C4-2B (cell line): ENCODE results near the gene BRPF1.

Source experiments
- H3K27ac ChIP-seq: fragments of 450-650 bp; 2 replicates; pipeline ENCODE4 v1.5.1; 2017
- ZFX ChIP-seq: fragments of 450-650 bp; IDR thresholded peaks from 2 replicates; pipeline ENCODE4 v1.6.1; 2017
- TF ChIP-seq, protein P1 (sequence below): fragments of 450-650 bp; conservative IDR thresholded peaks from 2 replicates; pipeline ENCODE4 v1.5.1; 2017; ENCODE audit warnings: mild to moderate bottlenecking

The BRPF1 gene

DNA sequence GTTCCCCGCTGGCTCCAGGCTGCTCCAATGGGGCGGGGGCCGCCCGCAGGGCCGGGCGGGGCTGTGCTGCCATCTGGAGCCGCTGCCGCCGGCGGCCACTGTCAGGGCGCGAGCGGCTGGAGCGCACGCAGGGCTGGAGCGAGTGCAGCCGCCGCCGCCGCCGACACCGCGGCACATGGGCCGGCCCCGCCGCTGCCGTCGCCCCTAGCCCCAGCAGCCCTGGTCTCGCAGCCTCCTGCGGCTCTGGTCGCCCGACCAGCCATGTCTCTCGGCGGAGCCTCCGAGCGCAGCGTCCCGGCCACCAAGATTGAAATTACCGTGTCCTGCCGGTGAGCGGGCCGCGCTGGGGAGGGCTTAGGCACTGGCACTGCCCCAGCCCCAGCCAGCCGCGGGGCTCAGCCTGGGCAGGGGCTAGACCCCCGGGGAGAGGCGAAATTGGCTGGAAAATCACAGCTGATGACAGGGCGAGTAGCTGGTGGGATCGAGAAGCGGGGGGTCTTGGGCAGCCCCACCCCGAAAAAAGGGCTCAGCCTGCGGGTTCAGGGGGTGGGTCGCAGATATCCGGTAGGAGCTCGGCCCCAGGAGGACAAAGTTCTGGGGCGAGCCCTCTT is 27.7 kb upstream of the BRPF1 start, which contains the start of gene CPNE9:
Gene CPNE9 (plus strand): TSS at position 98 of the 611 bp plus-strand sequence. CDS start 164 bp downstream, at position 262.
- no peak within 1 kb of the TSS for H3K27ac ChIP-seq
- TF ChIP-seq, protein P1, sequence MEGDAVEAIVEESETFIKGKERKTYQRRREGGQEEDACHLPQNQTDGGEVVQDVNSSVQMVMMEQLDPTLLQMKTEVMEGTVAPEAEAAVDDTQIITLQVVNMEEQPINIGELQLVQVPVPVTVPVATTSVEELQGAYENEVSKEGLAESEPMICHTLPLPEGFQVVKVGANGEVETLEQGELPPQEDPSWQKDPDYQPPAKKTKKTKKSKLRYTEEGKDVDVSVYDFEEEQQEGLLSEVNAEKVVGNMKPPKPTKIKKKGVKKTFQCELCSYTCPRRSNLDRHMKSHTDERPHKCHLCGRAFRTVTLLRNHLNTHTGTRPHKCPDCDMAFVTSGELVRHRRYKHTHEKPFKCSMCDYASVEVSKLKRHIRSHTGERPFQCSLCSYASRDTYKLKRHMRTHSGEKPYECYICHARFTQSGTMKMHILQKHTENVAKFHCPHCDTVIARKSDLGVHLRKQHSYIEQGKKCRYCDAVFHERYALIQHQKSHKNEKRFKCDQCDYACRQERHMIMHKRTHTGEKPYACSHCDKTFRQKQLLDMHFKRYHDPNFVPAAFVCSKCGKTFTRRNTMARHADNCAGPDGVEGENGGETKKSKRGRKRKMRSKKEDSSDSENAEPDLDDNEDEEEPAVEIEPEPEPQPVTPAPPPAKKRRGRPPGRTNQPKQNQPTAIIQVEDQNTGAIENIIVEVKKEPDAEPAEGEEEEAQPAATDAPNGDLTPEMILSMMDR, result no peak
- TF ChIP-seq ZFX, result no peak

DNA sequence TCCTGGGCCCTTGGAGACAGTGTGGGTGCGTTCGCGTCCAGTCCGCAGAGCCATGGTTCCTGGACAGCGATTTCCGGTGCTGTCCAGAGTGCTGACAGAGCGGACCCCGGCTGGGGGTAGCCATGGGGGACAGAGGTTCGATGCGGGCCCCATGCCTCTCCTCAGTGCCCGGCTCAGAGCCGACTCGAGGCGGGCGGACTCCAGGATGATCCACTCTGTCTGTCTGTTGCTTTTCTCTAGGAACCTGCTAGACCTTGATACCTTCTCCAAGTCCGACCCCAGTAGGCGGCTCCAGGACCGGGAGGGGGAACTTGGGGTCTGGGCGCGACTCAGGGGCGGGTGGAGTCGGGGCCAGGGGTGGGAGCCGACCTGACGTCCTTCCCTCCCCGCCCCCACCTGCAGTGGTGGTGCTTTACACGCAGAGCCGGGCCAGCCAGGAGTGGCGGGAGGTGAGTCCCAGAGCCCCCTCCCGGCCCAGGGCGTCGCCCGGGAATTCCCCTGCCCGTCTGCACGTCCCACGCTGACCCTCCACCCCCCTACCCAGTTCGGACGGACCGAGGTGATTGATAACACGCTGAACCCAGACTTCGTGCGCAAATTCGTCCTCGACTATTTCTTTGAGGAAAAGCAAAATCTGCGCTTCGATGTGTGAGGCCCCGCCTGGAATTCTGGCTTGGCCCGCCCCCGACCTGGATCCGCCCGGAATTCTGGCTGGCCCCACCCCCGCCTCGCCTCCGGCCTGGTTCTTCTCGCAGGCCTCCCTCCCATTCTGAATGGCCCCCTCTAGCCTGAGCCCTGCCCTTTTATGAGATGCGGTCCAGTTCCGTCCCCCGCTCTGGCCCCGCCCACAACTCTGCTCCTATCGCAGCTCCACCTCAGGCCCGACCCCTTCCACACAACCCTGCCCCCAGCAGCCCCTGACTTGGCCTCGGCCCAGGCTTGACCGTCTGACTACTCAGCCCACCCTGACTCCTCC is 26.9 kb upstream of the BRPF1 start:
- TF ChIP-seq, protein P1, result no peak
- TF ChIP-seq ZFX, result no peak
- no peak overlapping the region for H3K27ac ChIP-seq

DNA sequence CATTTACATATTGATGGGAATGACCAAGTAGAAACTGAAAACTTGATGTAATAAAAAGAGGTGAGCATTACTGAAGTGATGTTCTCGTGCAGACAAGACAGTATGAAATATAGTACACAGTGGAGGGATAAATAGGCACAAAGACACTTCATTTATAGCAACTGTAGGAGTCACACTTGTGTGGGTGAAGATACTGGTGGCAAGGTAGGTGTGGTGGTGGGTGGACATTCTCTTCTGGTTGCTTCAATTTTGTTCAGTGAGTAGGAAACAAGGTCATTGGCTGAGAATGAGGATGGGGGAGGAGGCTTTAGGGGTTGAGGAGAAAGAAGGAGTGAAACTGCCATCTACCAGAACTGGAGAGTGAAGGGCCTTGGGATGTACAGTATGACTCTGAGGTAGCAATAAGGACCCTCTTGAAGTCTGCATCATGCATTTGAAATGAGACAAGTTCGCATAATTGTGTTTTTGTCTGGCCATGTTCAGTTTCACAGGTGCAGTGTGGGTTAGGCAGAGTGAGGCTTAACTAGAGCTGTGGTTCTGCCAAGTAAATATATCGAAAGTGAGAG is 21.3 kb upstream of the BRPF1 start:
- TF ChIP-seq ZFX, result no peak
- TF ChIP-seq, protein P1, result no peak
- no peak overlapping the region for H3K27ac ChIP-seq

DNA sequence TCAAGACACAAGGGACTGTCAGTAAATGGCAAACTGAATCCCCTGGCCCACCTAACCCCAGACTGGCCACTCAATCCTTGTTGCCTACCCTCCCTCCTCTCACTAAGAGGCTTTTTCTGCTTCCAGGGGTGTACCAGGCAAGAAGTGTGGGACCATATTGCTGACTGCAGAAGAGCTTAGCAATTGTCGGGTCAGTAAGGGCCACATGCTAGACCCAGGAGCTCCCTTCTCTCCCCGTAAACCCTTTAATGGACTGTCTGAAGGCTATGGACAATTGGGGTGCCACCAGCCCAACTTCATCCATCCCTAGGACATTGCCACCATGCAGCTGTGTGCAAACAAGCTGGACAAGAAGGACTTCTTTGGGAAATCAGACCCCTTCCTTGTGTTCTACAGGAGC is 19.1 kb upstream of the BRPF1 start:
- no peak for TF ChIP-seq ZFX
- TF ChIP-seq, protein P1, result no peak
- no peak overlapping the region for H3K27ac ChIP-seq

DNA sequence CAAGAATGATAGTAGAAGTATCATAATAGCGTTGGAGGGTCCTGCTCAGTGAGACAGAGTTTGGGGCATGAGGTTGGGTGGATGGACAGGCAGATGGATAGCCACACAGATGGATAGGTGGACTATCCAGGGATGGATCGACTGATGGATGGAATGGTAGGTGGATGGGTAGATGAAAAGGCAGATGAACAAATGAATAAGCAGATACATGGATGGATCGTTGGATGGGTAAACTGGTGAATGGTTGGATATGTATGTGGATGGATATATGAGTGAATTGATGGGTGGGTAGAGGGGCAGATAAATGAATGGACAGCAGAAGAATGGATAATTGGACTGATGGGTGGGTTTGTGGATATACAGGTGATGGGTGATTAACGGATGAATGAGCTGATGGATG is 18.4 kb upstream of the BRPF1 start:
- TF ChIP-seq ZFX, result no peak
- TF ChIP-seq, protein P1, result no peak
- H3K27ac ChIP-seq, result no peak overlapping the region

DNA sequence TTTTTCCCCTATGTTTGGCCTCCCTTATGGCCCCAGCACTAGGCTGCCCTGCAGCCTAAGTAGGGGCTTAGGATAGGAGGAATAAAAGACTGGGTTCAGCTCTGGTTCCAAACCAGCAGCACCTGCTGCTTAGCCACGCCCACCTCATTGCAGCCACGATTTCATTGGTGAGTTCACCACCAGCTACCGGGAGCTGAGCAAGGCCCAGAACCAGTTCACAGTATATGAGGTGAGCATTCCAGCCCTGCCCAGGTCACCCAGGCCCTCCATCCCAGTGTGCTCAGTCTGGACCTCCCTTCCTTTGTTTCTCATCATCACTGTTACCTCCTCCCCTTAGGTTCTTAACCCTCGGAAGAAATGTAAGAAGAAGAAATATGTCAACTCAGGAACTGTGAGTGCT is 16.4 kb upstream of the BRPF1 start:
- TF ChIP-seq, protein P1, result no peak
- no peak for TF ChIP-seq ZFX
- H3K27ac ChIP-seq, result no peak overlapping the region
